NCI-H2227 (cell line): ENCODE measurements around the gene CFAP20DC.
"Not testable (repeated sequence)": the region's sequence is repeated elsewhere in the genome, so short reads cannot be mapped to it uniquely, and the experiment has no call there.

Source experiments
- DNase-seq: peaks from one replicate; lab custom pipeline; 2025; ENCODE audit not compliant: unreplicated experiment; lab: John Stamatoyannopoulos, UW

The CFAP20DC gene

DNA sequence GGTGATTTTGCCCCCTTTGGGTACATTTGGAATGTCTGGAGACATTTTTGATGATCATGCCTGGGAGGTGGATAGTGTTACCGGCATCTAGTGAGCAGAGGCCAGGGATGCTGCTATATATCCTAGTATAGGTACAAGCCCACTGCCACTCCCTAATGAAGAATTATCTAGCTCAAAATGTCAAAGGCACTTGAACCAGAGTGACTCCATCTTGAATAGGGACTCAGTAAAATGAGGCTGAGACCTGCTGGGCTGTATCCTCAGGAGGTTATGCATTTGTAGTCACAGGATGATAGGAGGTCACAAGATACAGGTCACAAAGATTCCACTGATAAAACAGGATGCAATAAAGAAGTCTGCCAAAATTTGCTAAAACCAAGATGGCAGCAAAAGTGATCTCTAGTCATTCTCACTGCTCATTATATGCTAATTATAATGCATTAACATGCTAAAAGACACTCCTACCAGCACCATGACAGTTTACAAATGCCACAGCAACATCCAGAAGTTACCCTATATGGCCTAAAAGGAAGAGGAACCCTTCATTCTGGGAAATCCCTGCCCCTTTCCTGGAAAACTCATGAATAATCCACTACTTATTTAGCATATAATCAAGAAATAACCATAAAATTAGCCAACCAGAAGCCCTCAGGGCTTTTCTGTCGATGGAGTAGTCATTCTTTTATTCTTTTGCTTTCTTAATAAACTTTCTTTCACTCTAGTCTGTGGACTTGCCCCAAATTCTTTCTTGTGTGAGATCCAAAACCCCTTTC, 343.2 kb downstream of the CFAP20DC start:
- DNase-seq: no peak

DNA sequence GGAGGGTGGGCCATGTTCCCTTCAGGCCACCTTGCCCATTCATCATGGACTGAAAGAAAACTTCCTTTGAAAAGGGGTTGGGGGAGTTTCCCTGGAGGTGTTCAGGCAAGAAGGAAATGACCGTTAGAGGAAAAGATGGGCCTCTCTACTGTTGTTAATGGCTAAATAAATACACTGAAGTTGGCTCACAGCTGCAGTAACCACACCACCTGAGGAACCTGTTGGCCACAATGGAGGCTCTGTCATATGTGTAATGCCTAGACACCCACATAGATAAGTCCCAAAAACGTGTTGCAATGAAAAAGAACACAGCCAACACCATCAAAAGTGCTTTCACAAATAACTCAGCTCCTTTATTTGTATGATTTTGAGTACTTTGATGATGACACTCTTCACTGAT, 345.1 kb downstream of the CFAP20DC start:
- DNase-seq: no peak

DNA sequence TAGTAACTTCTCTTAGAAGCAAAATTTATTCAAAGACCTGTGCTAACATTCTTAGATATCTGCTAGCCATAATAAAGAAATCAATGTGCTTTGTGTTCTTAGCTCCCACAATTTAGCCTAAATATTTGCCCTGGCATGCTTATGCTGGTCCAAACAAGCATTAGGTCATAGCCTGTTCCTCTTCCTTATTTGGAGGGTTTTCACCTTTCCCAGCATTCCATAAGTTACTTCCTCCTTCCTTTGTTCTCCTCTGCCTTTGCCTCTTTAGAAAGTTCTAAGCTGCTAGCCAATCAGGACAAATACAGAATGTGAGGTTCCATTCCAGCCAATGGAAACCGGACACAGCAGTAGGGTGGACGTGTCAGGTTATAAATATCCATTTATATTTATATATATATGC, 345.5 kb downstream of the CFAP20DC start:
- not testable (repeated sequence) for DNase-seq

DNA sequence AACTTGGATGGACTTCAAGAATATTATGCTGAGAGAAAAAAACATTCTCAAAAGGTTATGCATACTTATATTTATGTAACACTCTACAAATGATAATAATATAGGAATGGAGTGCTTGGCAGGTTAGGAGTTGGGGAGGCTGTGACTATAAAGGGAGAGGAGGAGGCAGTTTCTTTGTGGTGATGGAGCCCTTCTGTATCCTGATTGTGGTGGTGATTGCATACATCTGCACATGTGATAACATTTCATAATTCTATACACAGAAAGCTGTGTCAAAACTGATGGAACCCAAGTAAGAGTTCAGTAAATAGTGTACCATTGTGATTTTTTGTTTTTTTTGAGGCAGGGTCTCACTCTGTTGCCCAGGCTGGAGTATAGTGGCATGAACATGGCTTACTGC, 351.6 kb downstream of the CFAP20DC start:
- no peak for DNase-seq

DNA sequence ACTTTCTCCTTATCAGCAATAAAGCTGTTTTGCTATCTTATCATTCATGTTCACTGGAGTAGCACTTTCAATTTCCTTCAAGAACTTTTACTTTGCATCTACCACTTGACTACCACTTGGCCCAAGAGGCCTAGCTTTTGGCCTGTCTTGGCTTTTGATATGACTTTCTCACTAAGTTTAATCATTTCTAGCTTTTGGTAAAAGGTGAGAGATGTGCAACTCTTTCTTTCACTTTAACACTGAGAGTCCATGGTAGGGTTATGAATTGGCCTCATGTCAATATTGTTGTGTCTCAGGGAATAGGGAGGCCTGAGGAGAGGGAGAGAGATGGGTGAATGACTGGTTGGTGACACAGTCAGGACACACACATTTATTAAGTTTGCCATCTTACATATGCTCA, 352.3 kb downstream of the CFAP20DC start:
- no peak for DNase-seq

DNA sequence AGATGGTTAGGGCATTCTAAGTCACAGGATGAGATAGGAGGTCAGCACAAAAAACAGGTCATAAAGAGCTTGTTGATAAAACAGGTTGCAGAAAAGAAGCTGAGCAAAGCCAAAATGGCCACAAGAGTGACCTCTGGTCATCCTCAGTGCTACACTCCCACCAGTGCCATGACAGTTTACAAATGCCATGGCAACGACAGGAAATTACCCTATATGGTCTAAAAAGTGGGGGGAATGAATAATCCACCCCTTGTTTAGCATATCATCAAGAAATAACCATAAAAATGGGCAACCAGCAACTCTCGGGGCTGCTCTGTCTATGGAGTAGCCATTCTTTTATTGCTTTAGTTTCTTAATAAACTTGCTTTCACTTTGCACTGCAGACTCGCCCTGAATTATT, 353.0 kb downstream of the CFAP20DC start:
- not testable (repeated sequence) for DNase-seq

DNA sequence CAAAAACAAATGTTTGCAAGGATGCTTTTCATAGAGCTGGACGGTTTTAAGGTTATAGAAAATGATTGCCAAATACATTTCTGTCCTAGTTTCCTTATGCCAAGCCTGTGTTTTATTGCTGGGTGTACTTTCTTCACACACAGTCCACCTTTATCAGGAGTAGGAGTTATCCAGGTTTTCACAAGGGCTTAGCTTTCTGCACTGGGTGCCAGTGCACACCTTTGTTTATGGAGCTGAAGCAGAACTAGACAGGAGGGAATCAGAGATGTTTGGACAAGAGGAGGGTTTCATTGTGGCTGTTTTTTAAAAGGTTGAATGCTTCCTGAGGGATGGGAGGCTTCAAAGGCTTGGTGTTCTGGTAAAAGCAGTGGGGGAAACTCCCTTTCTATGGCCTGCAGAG, 353.7 kb downstream of the CFAP20DC start:
- no peak for DNase-seq

DNA sequence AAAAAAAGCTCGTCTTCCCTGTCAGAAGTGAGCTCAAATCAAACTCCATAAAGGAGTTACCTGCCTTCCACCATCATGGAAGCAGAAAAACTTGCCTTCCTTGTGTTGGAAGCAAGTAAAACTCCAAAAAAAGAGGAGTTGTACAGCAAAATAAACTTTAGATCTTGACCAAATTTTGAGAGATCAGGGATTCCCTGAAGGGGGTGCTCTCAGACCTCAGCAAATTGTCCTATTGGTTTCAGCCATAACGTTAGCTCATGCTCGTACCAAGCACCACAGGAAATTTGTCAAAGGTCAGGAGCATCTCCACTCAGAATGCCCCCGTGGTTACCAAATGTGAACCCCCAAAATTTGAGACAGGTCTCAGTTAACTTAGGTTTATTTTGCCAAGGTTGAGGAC, 354.5 kb downstream of the CFAP20DC start:
- DNase-seq: not testable (repeated sequence)

DNA sequence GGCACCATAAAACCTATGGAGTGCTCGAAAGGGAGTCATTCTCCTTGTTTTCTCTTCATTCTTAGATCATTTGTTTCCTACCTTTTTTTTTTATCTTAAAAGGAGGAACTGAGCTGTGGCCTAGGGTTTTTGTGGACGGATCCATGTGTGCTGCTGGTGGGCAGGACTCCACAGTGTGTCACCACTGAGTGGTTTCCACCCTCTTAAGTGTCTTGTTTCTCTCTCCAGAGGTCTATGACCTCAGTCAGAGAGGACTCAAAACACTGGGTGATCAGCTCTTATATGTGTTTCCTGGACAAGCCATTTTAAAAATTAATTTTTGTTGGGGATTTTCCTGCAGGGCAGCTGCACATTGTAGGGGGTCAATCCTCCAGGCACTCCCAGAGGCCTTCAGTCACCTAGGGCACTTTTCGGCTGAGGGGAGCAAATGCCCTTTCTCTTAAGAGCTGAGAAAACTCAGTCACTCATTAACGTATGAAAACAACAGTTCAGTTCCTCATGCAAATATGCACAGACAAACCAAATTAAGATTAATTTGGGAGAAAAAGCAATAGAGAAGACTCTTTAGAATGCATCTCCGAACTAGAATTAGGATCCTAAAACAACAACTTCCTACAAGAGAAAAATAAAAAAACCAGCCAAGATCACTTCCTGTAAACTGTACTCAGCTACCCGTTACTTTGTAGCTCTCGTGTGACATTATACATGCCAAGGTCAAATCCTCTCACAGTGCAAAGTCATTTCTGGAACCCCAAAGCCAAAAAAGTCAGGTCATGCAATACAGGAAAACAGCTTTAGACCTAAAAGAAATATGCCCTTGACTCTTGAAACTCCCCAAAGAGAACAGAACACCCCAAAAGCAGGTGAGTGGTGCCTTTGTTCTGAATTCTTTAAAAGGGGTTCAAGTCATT, 355.6 kb downstream of the CFAP20DC start:
- DNase-seq: no peak

DNA sequence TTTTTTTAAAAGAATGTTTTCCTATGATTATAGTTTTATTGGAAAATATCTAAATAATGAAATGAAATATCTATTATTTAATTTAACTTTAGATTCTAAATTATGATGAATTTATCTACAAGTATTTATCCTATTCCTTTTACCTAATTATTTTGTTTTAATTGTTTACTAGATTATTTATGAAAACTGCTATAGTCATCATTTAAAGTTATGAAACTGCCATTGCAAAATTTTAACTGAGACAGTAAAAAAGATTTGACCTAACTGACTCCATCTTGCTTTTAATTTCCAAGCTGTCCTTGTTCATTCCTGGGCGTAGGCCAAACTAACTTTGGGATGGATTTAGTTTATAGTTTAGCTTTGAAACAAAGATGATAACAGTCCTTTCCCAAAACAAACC, 357.3 kb downstream of the CFAP20DC start:
- DNase-seq: no peak
